SH-SY5Y (cell line): Measurements from ENCODE around the gene MARCKS.

Source experiments
- GATA2 ChIP-seq: IDR thresholded peaks from 2 replicates; pipeline ENCODE4 v1.6.1; 2011; ENCODE audit warnings: mild to moderate bottlenecking, low read depth, low read length
- GATA3 ChIP-seq: IDR thresholded peaks from 2 replicates; pipeline ENCODE4 v1.6.1; 2011; ENCODE audit warnings: low read depth, mild to moderate bottlenecking, low read length, moderate library complexity

Gene MARCKS

DNA sequence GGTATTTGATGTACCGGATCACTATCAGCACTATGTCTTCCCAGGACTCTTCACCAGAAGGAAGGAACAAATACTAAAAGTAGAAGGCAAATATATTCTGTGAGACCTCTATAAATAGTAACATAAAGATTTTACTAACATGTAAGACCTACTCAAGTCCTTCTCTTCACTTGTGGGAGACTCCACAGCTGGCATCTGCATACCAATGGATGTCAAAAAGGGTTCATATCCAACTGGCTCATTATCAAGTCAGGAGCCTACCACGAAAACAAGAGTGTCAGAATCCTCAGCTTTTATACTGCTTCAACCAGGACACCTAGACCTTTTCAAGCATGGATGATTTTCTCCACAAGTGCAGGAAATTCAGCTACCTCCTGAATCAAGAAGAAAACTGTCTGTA lies 20.0 kb upstream of the MARCKS start:
- TF ChIP-seq GATA2 (no peak), GATA3 (no peak)

DNA sequence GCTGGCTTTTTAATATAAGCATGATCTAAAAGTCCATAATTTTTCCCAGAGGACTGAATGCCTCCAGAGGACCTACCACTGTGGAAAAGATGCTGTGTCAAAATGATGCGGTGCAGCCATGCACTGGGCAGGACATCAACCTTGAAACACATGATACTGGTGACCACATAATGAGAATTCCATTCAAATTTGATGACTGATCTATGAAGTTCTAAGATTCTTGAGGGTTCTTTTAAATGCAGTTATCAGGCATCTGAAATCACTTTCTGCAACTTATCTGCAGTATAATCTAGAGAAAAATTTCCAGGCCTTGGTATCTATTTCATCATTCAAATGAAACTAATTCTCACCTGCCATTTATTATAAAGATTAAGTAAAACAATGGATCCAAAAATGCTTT lies 15.0 kb upstream of the MARCKS start:
- TF ChIP-seq GATA2 (no peak), GATA3 (no peak)

GRCh38 chr6:113843500-113844073 lies 13.6 kb upstream of the MARCKS start:
- no peak for TF ChIP-seq GATA3
- TF ChIP-seq GATA2 = no peak

DNA sequence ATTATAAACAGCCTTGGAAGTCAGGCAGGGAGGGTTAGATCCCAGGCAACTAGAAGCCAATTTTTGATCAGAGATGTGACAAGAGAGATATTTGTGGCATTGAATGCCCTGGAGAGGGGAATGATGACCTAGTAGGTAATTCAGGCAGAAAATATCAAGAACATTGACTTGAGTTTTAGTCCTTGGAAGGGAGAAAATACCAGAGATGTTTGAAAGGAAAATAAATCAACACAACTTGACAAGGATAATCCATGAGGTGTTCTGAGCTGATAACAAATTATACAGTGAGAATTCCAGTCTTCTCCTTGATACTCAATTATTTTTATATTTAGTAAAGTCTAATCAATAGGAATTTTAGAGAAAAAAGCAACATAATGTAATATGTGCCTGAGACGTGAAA lies 10.6 kb upstream of the MARCKS start:
- TF ChIP-seq GATA3 (no peak), GATA2 (no peak)

DNA sequence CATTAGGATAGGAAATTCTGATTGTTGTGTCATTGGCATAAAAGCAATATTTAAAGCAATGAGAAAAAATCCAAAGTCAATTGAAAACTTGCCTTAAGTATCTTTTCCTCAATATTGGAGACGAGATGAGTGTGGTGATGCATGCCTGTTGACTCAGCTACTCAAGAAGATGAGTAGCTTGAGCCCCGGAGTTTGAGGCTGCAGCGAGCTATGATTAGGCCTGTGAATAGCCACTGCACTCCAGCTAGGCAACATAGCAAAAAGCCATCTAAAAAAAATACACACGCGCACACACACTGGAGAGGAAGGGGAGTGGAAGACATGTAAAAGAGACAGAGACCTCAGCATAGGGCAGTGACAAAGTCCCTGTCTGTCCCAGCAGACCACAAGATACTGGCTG lies 9.7 kb upstream of the MARCKS start:
- no peak for TF ChIP-seq GATA3
- no peak for TF ChIP-seq GATA2

- TF ChIP-seq GATA2 (peak; percentile 78), GATA3 (peak; percentile 46; the same call in 1 of the 2 replicates)
Observed at GRCh38 chr6:113848280-113848679, 8.9 kb upstream of the MARCKS start.

DNA sequence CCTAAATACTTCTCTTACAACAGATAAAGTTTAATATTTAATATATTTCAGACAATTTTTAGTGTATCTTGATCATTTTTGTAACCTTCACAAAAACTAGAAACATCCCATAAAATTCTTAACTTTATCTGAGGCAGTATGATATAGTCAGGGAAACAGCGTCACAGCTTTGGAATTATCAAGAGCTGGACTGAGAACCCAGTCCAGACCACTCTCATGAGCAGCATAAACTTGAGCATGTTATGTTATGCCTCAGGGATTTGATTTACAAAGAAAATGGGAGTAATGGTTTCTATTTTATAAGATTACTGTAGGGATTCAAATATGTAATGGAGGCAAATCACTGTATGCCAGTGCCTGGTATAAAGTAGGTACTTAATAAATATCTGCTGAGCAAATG lies 8.3 kb upstream of the MARCKS start:
- TF ChIP-seq GATA2 = no peak
- TF ChIP-seq GATA3 = no peak

- TF ChIP-seq GATA3 = no peak
- TF ChIP-seq GATA2 = no peak
Observed at GRCh38 chr6:113853252-113853651, 3.9 kb upstream of the MARCKS start.

- TF ChIP-seq GATA3 (0 out of 2 replicates have a peak, but pooled peaks have one; percentile 22), GATA2 (peak; percentile 88)
Observed at GRCh38 chr6:113854531-113855499, 2.3 kb upstream of the MARCKS start.

DNA sequence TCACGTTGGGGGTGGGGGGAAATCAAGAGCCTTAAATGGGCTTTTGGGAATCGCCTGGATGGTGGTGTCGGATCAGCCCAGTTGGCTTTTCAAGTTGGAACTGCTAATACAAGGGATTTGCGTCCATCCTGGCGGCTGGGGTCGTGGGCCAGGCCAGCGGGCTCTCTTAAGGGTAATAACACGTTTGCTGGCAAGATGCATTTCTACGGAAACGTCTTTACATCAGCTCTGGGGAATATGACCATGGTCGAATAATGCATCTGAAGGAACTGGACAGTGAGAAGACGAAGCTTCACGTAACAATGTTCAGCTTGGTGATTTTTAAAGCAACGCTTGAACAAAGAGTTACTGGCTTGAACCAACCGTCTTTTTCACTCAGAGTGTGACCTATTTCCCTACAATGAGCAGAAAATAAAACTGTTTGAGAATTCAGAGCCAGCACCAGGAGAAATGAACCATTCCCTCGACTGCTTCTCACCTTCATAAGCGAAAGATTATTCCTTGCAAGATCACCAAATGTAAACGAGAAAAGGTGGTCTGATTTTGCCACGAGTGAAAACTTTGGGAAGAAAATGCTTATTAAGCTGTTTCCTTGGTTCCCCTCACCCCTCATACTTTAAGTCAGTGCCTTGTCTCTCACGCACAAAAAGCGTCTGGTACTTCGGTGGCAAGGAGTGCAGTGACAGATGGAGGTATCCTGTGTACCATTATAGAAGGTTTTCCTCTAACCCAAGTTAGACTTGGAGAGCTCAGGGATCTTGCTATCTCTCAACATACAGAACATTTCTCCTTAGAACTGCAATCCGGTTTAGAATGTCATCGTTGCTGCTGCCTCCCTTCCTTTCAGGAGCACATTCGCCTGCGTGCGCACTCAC lies 1.4 kb upstream of the MARCKS start:
- TF ChIP-seq GATA2 = no peak
- TF ChIP-seq GATA3 = no peak

- TF ChIP-seq GATA2 (no peak), GATA3 (no peak)
Observed at GRCh38 chr6:113856375-113856624, 845 bp upstream of the MARCKS start.

DNA sequence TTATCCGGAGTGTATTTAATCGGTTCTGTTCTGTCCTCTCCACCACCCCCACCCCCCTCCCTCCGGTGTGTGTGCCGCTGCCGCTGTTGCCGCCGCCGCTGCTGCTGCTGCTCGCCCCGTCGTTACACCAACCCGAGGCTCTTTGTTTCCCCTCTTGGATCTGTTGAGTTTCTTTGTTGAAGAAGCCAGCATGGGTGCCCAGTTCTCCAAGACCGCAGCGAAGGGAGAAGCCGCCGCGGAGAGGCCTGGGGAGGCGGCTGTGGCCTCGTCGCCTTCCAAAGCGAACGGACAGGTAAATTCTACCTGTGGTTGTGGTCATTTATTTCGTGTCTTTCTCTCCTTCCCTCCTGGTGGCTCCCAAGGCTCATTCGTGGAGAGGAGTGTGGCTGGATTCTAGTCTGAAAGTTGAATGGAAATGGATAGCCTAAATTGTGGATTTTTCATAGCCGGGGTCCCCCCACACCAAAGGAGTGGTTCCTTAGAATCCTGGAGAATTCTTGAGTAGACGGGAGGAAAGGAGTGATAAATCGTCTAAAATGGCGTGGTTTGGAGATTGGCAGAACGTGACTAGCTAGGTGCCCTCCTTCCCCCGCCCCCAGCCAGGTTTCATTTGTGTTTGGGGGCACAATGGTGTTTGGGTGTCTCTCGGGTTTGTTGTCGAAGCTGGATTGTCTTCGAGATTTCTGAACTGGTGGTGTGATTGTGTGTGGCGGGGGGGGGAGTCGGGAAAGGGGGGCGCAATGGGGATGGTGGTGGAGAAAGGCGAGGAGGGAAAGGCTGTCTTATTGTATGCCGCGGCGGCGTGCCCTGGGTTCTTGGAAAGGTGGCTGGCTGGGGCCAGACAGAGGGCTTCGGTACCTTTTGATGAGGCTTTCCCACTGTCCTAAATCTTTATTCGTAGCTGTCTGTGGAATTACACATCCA lies 673 bp downstream of the MARCKS start:
- no peak for TF ChIP-seq GATA2
- no peak for TF ChIP-seq GATA3

DNA sequence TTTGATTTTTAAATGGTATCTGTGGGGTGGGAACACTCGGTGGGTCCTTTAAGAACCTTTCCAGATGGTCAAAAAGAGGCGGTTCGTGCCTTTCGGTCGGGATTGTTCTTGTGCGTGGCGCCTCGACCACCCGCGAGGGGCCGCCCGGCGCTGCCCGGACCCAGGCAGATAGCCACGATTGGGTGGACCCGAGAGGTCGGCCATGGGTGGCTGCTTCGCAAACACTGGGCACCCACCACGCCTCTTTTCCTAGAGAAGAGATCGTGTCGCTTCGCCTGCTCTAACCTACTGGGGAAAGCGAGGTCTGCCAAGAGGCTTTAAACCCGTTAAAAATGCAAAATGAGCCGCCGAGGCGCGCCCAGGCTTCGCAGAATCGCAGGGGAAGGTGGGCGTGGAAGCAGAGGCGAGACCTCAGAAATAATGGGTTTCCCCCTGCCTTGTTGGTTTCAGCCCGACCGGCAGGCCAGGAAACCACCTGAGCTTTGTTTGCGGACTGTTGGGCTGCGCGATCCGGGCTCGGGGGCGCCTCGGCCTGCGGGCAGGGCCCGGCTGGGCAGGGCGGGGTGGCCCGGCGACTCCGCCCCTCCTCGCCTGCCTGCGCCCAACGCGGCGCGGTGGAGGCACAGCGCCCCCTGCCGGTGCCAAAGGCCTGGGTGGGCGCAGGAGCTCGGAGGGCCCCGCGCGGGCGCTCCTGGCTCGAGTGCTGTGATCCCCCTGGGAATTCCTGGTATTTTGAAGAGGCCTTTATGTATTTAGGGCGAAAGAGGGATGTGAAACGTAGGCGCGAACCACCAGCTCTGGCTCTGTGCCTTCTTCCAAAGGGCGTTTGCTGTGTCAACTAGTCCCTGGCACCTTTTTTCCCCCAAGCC lies 1.6 kb downstream of the MARCKS start:
- TF ChIP-seq GATA2 (no peak), GATA3 (no peak)
